AG04449 (cell line): Measurements from ENCODE around the gene BAIAP2.

Source experiments
- CTCF ChIA-PET: fragments of 350-600 bp; formaldehyde crosslinking; extraction: SDS; loops from one replicate; lab custom pipeline; 2021; ENCODE audit warnings: antibody characterized with exemption; lab: Yijun Ruan, JAX
- POLR2A ChIA-PET: fragments of 400-600, 350-600 bp; formaldehyde crosslinking; extraction: SDS; loops from one replicate; lab custom pipeline; 2020; ENCODE audit warnings: antibody characterized with exemption, inconsistent platforms; lab: Yijun Ruan, JAX
- DNase-seq: peaks from one replicate; pipeline ENCODE4 v3.0.0-alpha.2; 2010; ENCODE audit warnings: low read depth, low spot score
- H3K4me3 ChIP-seq: 2 replicates; pipeline ENCODE4 v1.5.1; 2011; ENCODE audit warnings: low read depth, mild to moderate bottlenecking, control low read depth, low read length
- CTCF ChIP-seq: IDR thresholded peaks from one replicate; pipeline ENCODE4 v1.5.1; 2011; ENCODE audit warnings: mild to moderate bottlenecking, moderate library complexity, low read length, control low read depth, inconsistent platforms; ENCODE audit not compliant: insufficient read depth; ENCODE audit errors: missing control alignments

BAIAP2 gene

GRCh38 chr17:81140018-81140417, 105.1 kb downstream of the BAIAP2 start:
- no peak for TF ChIP-seq CTCF
- DNase-seq: no peak
- CTCF ChIA-PET: interaction anchor here (0.9 to 1.6 kb wide), 7 partner anchors 12 to 345 kb away, joined by 3 to 5 read pairs (median 3); no protein-coding TSS in a partner anchor

GRCh38 chr17:81140695-81141094, 105.7 kb downstream of the BAIAP2 start:
- ChIA-PET CTCF (interaction anchor here (0.9 to 4.4 kb wide), 10 partner anchors 8 to 344 kb away, joined by 3 to 38 read pairs (median 4); no protein-coding TSS in a partner anchor), POLR2A (interaction anchor here (0.6 kb wide), 1 partner anchor 98 kb away, joined by 3 read pairs; the partner anchor contains the start of genes NDUFAF8 and TEPSIN)
- no peak for DNase-seq
- TF ChIP-seq CTCF: no peak
- no peak overlapping the region for H3K4me3 ChIP-seq

More at GRCh38 chr17:81140018-81140417, 105.1 kb downstream of the BAIAP2 start:
- no peak overlapping the region for H3K4me3 ChIP-seq
- POLR2A ChIA-PET: no interaction called here

- CTCF ChIA-PET: interaction anchor here (0.6 to 4.4 kb wide), 29 partner anchors 8 to 458 kb away, joined by 3 to 38 read pairs (median 5); partner anchors contain the start of genes CEP131, NDUFAF8 and TEPSIN
- POLR2A ChIA-PET: no interaction called here
- no peak overlapping the region for H3K4me3 ChIP-seq
- DNase-seq: peak; percentile 5
- TF ChIP-seq CTCF: peak; percentile 83
Measured at GRCh38 chr17:81142301-81143199, 107.6 kb downstream of the BAIAP2 start.

- CTCF ChIA-PET: interaction anchor here (0.6 to 4.4 kb wide), 25 partner anchors 10 to 458 kb away, joined by 3 to 38 read pairs (median 5); partner anchors contain the start of genes CEP131, NDUFAF8 and TEPSIN
- H3K4me3 ChIP-seq: no peak overlapping the region
- no peak for DNase-seq
- POLR2A ChIA-PET: no interaction called here
- no peak for TF ChIP-seq CTCF
Measured at GRCh38 chr17:81143200-81143527, 108.2 kb downstream of the BAIAP2 start.

- no peak for TF ChIP-seq CTCF
- CTCF ChIA-PET: interaction anchor here (0.7 to 4.4 kb wide), 18 partner anchors 9 to 457 kb away, joined by 3 to 38 read pairs (median 7); partner anchors contain the start of genes CEP131, NDUFAF8 and TEPSIN
- no peak for DNase-seq
- no peak overlapping the region for H3K4me3 ChIP-seq
- POLR2A ChIA-PET: no interaction called here
Measured at GRCh38 chr17:81143717-81144422, 108.9 kb downstream of the BAIAP2 start.
